Stimulated activated CD8-positive, alpha-beta memory T cell treated with anti-CD3 and anti-CD28 coated beads, Interleukin-12 subunit alpha, Interleukin-12 subunit beta, amount 100 ng/mL, for 24 hours (primary cell): ENCODE measurements around the gene ALPL.
"Not testable (repeated sequence)": the region's sequence is repeated elsewhere in the genome, so short reads cannot be mapped to it uniquely, and the experiment has no call there.

Experiments used
- DNase-seq: peaks from one replicate; pipeline ENCODE4 v3.0.0-alpha.2; 2020; ENCODE audit errors: extremely low read depth

Gene ALPL

DNA sequence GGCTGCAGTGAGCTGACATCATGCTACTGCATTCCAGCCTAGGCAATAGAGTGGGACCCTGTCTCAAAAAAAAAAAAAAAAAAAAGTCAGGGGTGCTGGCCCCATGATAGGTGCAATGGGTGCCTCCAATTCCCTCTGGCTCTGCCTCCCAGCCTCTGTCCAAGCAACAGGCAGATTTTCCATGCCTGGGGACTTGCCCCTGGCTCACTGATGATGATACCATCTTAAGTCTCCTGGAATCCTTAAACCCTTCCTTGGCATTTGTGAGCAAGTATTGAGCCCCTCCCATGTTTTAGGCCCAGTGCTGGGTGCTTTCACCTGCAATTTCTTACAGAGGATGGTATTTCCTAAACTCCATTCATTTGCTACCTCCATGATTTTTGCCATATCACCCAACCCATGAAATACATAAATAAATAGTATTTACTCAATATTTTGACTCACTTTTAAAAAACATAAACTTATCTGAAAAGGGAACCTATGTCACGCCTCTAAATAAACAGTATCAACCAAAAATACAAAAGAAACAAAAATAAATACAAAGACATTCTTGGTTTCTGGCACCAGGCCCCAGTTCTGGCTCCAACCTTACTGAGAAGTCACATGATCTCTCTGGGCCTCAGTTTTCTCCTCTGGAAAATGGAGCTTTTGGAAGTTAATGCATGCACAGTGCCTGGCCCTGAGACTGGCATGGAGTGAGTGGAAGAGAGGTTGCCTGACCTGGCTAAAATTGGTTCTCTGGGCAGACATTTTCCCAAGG, 1.5 kb upstream of the ALPL start:
- DNase-seq = no peak

DNA sequence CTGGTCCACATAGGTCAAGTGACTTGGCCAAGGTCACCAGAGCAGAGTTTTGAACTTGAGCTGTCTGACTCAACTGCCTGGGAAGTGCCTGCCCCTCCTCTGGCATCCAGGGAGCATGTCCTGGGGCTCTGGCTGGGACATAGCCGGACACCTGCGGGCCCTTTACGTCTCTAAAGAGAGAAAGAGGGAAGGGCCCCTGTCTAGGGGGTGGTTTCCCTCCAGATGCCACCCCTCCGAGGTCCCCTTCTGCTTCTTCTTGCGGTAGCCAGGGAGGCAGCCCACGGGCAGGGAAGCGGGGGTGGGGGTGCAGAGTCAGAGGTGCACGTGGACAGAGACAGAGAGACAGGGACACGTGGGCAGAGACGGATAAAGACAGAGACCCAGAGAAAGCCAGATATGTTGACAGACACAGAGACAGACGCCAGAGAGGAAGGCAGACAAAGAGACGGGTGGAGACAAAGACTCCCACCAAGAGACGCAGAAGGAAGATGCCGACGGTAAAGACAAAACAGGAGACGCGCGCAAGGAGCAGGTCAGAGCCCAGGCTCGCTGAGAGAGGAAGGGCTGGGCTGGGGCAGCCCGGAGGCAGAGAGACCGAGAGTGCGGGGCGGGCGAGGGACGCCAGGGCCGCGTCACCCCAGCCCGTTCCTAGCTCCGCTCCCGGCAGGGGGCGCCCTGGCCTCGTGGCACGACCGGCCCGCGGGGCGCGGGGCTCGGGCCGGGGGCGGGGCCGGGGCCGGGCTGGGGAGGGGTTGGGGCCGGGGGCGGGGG, 458 bp upstream of the ALPL start:
- DNase-seq = peak; percentile 36

- no peak for DNase-seq
These were observed 880 bp downstream of the ALPL start for GRCh38 chr1:21510113-21510493.

GRCh38 chr1:21510885-21511578, 1.8 kb downstream of the ALPL start:
- DNase-seq = no peak

DNA sequence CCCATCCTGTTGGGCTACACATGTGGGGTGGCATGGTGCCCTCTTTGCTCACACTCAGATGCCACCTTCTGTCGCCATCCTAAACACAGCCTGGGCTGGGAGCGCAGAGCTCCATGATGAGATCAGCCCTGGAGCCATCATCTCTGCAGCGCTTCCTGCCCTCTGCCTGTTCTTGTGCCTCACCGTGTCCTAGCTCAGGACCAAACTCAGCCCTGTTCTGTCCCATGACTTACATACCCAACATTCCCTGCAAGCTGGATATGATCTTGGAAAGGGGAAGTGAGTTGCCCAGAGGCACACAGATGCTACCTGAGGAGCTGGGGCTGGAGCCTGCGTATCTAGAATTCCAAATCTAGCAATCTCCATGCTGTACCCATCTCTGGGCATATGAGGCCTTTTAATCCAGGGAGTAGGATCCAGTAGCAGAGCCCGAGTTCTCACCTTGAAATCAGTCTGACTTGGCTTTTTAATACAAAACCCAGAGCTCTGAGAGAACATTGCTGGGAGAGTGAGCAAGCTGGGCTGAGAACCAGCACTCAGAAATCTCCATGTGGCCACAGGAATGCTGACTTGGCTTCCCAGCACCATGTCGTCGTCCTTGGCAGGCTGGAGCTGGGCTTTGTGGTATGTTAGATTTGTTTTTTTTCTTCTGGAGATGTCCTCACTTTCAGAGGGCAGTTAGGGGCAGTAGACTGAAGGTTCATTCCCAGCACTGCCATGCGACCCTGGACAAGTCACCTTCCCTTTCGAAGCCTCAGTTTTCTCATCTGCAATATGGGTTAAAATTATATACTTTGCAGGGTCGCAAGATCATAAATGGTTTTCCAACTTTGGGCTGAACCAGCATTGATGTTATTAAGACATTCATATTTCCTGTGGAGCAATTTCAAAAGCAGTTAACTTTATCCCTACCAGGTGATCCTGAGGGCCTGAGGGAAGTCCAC, 2.6 kb downstream of the ALPL start:
- no peak for DNase-seq

DNA sequence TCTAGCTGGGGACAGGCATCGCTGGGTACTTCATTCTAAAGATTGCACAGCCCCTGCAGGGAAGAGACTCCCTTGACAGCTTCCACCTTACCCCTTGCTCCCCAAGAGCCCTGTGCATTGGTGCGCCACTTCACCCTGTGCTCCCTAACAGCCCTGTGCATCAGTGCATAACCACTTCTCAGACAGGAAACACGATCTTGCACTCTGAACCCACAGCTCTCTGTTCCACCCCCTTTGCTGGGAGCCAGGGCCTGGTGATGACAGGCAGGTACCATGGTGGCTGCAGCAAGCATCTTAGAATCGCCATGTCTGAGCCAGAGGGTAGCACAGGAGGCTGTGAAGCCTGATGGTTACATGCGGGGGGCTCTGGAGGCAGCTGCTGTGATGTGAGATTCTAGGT, 5.0 kb downstream of the ALPL start:
- no peak for DNase-seq

- DNase-seq = no peak
These were observed 8.0 kb downstream of the ALPL start for GRCh38 chr1:21517161-21517589.

DNA sequence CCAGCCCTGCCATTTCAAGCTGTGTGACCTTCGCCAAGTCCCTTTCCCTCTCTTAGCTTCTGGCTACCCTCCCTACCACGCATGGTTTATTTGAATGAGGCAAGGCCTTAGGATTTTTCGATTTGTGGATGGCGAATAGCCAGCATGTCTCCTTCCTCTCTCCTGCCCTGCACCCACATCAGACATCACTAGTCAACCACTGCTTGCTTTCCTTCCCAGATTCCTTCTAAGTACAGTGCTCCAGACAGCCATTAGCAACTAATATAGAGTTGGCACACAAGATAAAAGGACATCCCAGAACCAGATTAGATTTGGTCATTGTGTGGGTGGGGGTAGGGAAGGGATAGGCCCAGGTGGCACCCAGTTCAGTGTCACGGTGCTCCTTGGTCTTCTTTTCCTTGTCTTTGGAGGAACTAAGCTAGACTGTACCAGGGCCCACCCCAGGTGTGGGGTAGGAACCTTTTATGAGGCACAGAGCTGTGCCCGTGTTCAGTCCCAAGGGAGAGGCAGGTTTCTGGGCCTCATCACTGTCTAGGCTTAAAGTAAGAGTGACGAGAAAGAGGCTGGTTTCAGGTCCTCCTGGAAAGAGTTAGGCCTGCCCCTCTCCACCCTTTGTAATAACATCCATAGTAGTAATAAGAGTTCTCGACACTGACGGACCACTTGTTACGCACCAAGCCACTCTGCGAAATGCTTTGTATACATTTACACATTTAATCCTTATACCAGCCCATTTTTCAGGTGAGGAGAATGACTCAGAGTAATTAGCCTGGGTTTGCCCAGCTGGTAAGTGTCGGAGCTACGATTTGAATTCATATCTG, 8.6 kb downstream of the ALPL start:
- no peak for DNase-seq

DNA sequence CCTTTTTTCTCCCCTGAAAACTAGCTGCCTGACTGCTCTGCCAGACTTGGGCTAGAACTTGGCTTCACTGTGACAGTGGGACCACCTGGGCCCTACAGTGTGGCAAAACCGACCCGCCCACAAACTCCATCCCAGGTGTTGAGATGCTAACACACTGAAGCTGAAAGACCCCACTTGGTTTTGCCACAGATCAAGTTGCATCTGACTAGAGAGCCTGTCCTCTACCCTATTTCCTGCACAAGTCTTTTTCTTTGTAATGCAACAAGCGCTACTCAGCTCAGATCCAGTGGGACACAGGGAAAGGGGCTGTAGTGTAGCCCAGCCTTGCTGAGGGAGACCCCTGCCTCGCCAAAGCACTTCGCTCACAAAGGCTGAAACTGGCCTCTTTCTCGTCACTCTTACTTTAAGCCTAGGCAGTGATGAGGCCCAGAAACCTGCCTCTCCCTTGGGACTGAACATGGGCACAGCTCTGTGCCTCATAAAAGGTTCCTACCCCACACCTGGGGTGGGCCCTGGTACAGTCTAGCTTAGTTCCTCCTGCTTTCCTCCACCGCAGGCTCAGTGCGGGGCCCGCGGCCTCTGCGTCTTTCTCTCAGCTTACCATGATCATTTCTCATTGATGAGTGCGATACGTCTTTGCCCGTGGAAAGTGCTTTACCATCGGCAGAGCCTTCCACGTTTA, 9.7 kb downstream of the ALPL start:
- DNase-seq = no peak

GRCh38 chr1:21519486-21520070, 10.4 kb downstream of the ALPL start:
- not testable (repeated sequence) for DNase-seq

DNA sequence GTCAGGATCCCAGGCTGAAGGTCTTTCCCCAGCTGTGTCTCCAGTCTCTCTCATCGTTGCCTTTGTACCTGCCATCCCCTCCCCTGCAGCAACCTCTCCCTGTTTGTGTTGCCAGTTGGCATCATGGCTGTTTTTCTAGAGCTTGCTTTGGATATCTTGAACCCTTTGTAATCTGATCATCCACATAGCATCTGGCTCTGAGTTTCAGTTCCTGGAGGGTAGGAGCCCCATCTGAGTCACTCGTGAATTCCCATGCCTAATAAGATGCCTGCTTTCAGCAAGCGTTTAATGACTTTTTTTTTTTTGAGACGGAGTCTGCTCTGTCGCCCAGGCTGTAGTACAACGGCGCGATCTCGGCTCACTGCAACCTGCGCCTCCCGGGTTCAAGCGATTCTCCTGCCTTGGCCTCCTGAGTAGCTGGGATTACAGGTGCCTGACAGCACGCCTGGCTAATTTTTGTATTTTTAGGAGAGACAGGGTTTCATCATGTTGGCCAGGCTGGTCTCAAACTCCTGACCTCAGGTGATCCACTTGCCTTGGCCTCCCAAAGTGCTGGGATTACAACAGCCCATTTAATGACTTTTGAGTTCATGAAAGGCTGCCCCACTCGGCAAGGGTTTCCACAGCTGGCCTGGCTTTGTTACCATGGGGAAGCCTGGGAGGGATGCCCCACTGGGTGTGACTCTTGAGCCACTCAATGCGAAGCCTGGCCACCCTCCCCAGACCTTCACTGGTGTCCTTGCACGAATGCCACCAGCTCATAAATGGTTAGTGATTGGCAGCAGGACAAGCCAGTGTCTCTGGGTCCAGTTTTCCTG, 11.9 kb downstream of the ALPL start:
- no peak for DNase-seq

GRCh38 chr1:21521717-21522060, 12.5 kb downstream of the ALPL start:
- DNase-seq = no peak

- no peak for DNase-seq
These were observed 13.4 kb downstream of the ALPL start for GRCh38 chr1:21522525-21523038.

- DNase-seq = no peak
These were observed 14.1 kb downstream of the ALPL start for GRCh38 chr1:21523297-21523813.

GRCh38 chr1:21524220-21524619, 15.0 kb downstream of the ALPL start:
- DNase-seq = no peak

GRCh38 chr1:21524686-21525339, 15.6 kb downstream of the ALPL start:
- no peak for DNase-seq

- no peak for DNase-seq
These were observed 16.1 kb downstream of the ALPL start for GRCh38 chr1:21525340-21525717.

DNA sequence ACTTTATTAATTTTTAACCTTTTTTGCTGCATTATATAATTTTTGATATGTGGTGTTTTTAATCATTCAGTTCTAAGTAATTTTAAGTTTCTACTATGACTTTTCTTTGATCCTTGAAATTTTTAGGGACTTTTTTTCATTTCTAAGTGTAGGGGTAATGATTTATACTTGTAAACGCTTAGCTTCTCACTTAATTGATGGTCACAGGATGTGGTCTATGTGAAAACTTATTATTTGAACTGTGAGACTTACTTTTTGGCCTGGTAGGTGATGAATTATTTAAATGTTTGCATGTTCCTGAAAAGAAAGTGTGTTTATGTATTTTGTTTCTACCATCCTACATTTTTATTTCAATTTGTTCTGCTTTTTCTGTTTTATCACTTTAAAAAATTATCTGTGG, 17.2 kb downstream of the ALPL start:
- no peak for DNase-seq
